Measurements from ENCODE around the gene GPR83.
"Not testable (repeated sequence)": the region's sequence is repeated elsewhere in the genome, so short reads cannot be mapped to it uniquely, and the experiment has no call there.

DNA sequence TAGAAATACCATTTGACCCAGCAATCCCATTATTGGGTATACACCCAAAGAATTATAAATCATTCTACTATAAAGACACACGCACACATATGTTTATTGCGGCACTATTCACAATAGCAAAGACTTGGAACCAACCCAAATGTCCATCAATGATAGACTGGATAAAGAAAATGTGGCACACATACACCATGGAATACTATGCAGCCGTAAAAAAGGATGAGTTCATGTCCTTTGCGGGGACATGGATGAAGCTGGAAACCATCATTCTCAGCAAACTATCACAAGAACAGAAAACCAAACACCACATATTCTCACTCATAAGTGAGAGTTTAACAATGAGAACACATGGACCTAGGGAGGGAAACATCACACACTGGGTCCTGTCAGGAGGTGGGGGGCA, 9.3 kb downstream of the GPR83 start:
- TF ChIP-seq, protein P1, sequence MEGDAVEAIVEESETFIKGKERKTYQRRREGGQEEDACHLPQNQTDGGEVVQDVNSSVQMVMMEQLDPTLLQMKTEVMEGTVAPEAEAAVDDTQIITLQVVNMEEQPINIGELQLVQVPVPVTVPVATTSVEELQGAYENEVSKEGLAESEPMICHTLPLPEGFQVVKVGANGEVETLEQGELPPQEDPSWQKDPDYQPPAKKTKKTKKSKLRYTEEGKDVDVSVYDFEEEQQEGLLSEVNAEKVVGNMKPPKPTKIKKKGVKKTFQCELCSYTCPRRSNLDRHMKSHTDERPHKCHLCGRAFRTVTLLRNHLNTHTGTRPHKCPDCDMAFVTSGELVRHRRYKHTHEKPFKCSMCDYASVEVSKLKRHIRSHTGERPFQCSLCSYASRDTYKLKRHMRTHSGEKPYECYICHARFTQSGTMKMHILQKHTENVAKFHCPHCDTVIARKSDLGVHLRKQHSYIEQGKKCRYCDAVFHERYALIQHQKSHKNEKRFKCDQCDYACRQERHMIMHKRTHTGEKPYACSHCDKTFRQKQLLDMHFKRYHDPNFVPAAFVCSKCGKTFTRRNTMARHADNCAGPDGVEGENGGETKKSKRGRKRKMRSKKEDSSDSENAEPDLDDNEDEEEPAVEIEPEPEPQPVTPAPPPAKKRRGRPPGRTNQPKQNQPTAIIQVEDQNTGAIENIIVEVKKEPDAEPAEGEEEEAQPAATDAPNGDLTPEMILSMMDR (IDR thresholded peaks at IDR 0.05; ENCODE audit: poor library complexity): not testable (repeated sequence)
- not testable (repeated sequence) for TF ChIP-seq EZH2phosphoT487 (IDR thresholded peaks at IDR 0.05; ENCODE audit: low read depth, severe bottlenecking, unreplicated experiment)

Measured in hepatocyte (in vitro differentiated cells).